Endothelial cell of umbilical vein (primary cell): ENCODE data around the gene ARHGEF11. TPM values are rescaled to one million over a fixed set of nuclear protein-coding genes. Genes with fewer than 3 reads are reported as not detected.

Source experiments
- BruUV-seq: library from RNA; stranded (reverse); fragments of 400-500 nt; replicated peaks from 2 replicates; lab custom pipeline; 2021; lab: Mats Ljungman, UMichigan
- CTCF ChIA-PET: fragments of 300-600, 350-600 bp; sonication (Branson Sonifier 250); formaldehyde crosslinking; loops from one replicate; lab custom pipeline; 2021; ENCODE audit warnings: antibody characterized with exemption, inconsistent platforms; lab: Charles Lee
- POLR2A ChIA-PET: fragments of 300-600, 350-600 bp; sonication (Branson Sonifier 250); formaldehyde crosslinking; loops from one replicate; lab custom pipeline; 2021; ENCODE audit warnings: antibody characterized with exemption, inconsistent platforms; lab: Charles Lee
- DNase-seq: peaks from one replicate; pipeline ENCODE4 v3.0.0-alpha.2; 2011; ENCODE audit warnings: low read depth, low spot score
- FAIRE-seq: peaks from 2 replicates; lab custom pipeline; 2011; peaks lifted over from hg19 to GRCh38; lab: Jason Lieb, UNC
- H2AFZ ChIP-seq: 2 replicates; pipeline ENCODE4 v1.6.0; 2012; ENCODE audit warnings: low read depth, low read length, control low read depth, inconsistent platforms
- H3K27ac ChIP-seq: 2 replicates; pipeline ENCODE4 v1.5.1; 2011; ENCODE audit warnings: low read depth, mild to moderate bottlenecking, control low read depth, low read length, moderate library complexity; ENCODE audit not compliant: insufficient read depth
- H3K27me3 ChIP-seq, 2 experiments: 2 replicates each; pipeline versions ENCODE4 v1.6.0 to v1.6.1; 2011; ENCODE audit warnings: low read length in 2 of 2, mixed read lengths in 1 of 2; ENCODE audit not compliant: control insufficient read depth in 2 of 2, insufficient read depth in 2 of 2
- H3K36me3 ChIP-seq, 2 experiments: 2 replicates in 1 of 2; 3 replicates in 1 of 2; pipeline ENCODE4 v1.5.1; 2011; ENCODE audit warnings: low read length in 2 of 2, mild to moderate bottlenecking in 1 of 2, moderate library complexity in 1 of 2; ENCODE audit not compliant: control insufficient read depth in 2 of 2, insufficient read depth in 2 of 2; ENCODE audit errors: extremely low read depth in 1 of 2
- H3K4me1 ChIP-seq: 3 replicates; pipeline ENCODE4 v1.5.1; 2011; ENCODE audit warnings: mild to moderate bottlenecking, low read length; ENCODE audit not compliant: control insufficient read depth, insufficient read depth; ENCODE audit errors: extremely low read depth
- H3K4me2 ChIP-seq: 2 replicates; pipeline ENCODE4 v1.6.1; 2011; ENCODE audit warnings: low read length, control low read depth, mixed read lengths; ENCODE audit not compliant: insufficient read depth
- H3K4me3 ChIP-seq, 3 experiments: fragments of 200-600 bp in 1 of 3; sonication (generic), shearing (Covaris generic) in 1 of 3; replicated peaks in 1 of 3; 2 replicates each; pipeline ENCODE4 v1.5.1; 2011 to 2016; ENCODE audit warnings: control low read depth in 3 of 3, low read length in 3 of 3, mild to moderate bottlenecking in 2 of 3, inconsistent platforms in 1 of 3, low read depth in 1 of 3, moderate library complexity in 1 of 3; ENCODE audit not compliant: insufficient read depth in 1 of 3
- H3K79me2 ChIP-seq: 2 replicates; pipeline ENCODE4 v1.6.0; 2012; ENCODE audit warnings: low read length, inconsistent platforms; ENCODE audit not compliant: control insufficient read depth, insufficient read depth
- H3K9ac ChIP-seq: replicated peaks from 2 replicates; pipeline ENCODE3; 2011; ENCODE audit warnings: low read length, control low read depth; ENCODE audit not compliant: insufficient read depth; ENCODE audit errors: extremely low read depth
- H3K9me1 ChIP-seq: replicated peaks from 3 replicates; pipeline ENCODE4 v1.6.0; 2011; ENCODE audit warnings: mild to moderate bottlenecking, low read length; ENCODE audit not compliant: control insufficient read depth, insufficient read depth; ENCODE audit errors: extremely low read depth
- H3K9me3 ChIP-seq: replicated peaks from 2 replicates; pipeline ENCODE4 v1.5.1; 2012; ENCODE audit warnings: low read length, inconsistent platforms; ENCODE audit not compliant: control insufficient read depth, insufficient read depth
- H4K20me1 ChIP-seq: replicated peaks from 2 replicates; pipeline ENCODE3; 2011; ENCODE audit warnings: mild to moderate bottlenecking, low read length; ENCODE audit not compliant: control insufficient read depth, insufficient read depth; ENCODE audit errors: extremely low read depth
- CTCF ChIP-seq, 2 donors: IDR thresholded peaks; 1 replicate in 1 of 2; 2 replicates in 1 of 2; pipeline ENCODE4 v1.5.1; 2011; ENCODE audit warnings: low read length in 2 of 2, mild to moderate bottlenecking in 2 of 2, moderate library complexity in 2 of 2, control low read depth in 1 of 2, inconsistent platforms in 1 of 2, low read depth in 1 of 2; ENCODE audit not compliant: insufficient read depth in 1 of 2; ENCODE audit errors: extremely low read depth in 1 of 2
- EZH2 ChIP-seq: IDR thresholded peaks from 2 replicates; pipeline ENCODE4 v1.6.1; 2012; ENCODE audit warnings: borderline replicate concordance, low read depth, mild to moderate bottlenecking, moderate library complexity, low read length, inconsistent platforms; ENCODE audit not compliant: severe bottlenecking
- FOS ChIP-seq: IDR thresholded peaks from 2 replicates; pipeline ENCODE4 v1.6.1; 2011; ENCODE audit warnings: mild to moderate bottlenecking, low read length, moderate library complexity, borderline replicate concordance; ENCODE audit not compliant: insufficient read depth
- GATA2 ChIP-seq: IDR thresholded peaks from 2 replicates; pipeline ENCODE4 v1.7.0; 2011; ENCODE audit warnings: low read depth, mild to moderate bottlenecking, moderate library complexity, mixed read lengths, low read length; ENCODE audit not compliant: insufficient read length, insufficient read depth
- JUN ChIP-seq: IDR thresholded peaks from 2 replicates; pipeline ENCODE4 v1.6.1; 2011; ENCODE audit warnings: borderline replicate concordance, low read depth; ENCODE audit not compliant: insufficient read length, insufficient read depth
- MYC ChIP-seq: IDR thresholded peaks from one replicate; pipeline ENCODE4 v1.6.1; 2011; ENCODE audit warnings: mild to moderate bottlenecking, low read depth, low read length
- POLR2A ChIP-seq: IDR thresholded peaks from 2 replicates; pipeline ENCODE4 v1.6.1; 2012; ENCODE audit warnings: low read depth, mild to moderate bottlenecking, control low read depth, low read length
- POLR2AphosphoS5 ChIP-seq: IDR thresholded peaks from 2 replicates; pipeline ENCODE4 v1.6.1; 2012; ENCODE audit warnings: low read depth, mild to moderate bottlenecking, control low read depth, low read length, moderate library complexity; ENCODE audit not compliant: insufficient read depth
- dilution Hi-C: fragments of 300-500 bp; cut with MboI; formaldehyde crosslinking; loops from one replicate; pipeline ENCODE4 v1.15.0; 2019; ENCODE audit warnings: low sequenced_read_pairs; ENCODE audit not compliant: extremely low pct_ligation_motif_present
- intact Hi-C: fragments of 100-400 bp; cut with micrococcal nuclease; formaldehyde crosslinking; loops from one replicate; pipeline ENCODE4 v1.10.0; 2022
- polyA plus RNA-seq, 4 experiments: library from polyadenylated mRNA; depleted of rRNA in 3 of 4; stranded (reverse) in 3 of 4; unstranded in 1 of 4; fragments of >200 nt; gene quantifications; 2 replicates each; pipeline versions ENCODE4 v1.2.1 to v1.2.3, GENCODE V29; 2011 to 2012; ENCODE audit warnings: missing spikeins in 1 of 4
- total RNA-seq: library from RNA; stranded (reverse); gene quantifications from 2 replicates; pipeline ENCODE4 v1.2.3, GENCODE V29; 2021
- TF ChIP-seq, protein P1 (sequence below): IDR thresholded peaks from 2 replicates; pipeline ENCODE4 v1.6.1; 2011; ENCODE audit not compliant: insufficient read depth, insufficient read length

The ARHGEF11 gene
- total and polyA plus RNA-seq, 2 donors (not counting 3 experiments of a cell fraction or from before 2014, with no cell fraction given) = 18.2 to 28.0 TPM

- dilution Hi-C loops = no loop called here
- Histone ChIP-seq H3K36me3 (peaks cover 8 to 30% of the 10 kb centered on the region in 2 experiments), H4K20me1 (no peaks in the 10 kb centered on the region)
Measured at GRCh38 chr1:156957634-156958033, 87.9 kb downstream of the ARHGEF11 start.

GRCh38 chr1:156956333-156956732 lies 89.2 kb downstream of the ARHGEF11 start:
- BruUV-seq = no TSS peak
- Histone ChIP-seq H3K9ac (no peak overlapping the region), H3K27ac (no peak overlapping the region), H3K9me3 (no peaks in the 10 kb centered on the region), H3K4me2 (no peak overlapping the region), H3K4me1 (peaks cover 6% of the 10 kb centered on the region), H3K4me3 (no peak overlapping the region), H3K27me3 (no peaks in the 10 kb centered on the region), H3K36me3 (peaks cover 8 to 28% of the 10 kb centered on the region in 2 experiments), H2AFZ (no peak overlapping the region), H3K79me2 (no peaks in the 10 kb centered on the region), H3K9me1 (no peaks in the 10 kb centered on the region), H4K20me1 (no peaks in the 10 kb centered on the region)
- POLR2A ChIA-PET = no interaction called here
- CTCF ChIA-PET = interaction anchor here (2.0 kb wide), 1 partner anchor 118 kb away, joined by 8 read pairs; no protein-coding TSS in a partner anchor
- FAIRE-seq = no peak
- intact Hi-C loops = no loop called here
- dilution Hi-C loops = no loop called here
- TF ChIP-seq FOS (no peak), JUN (no peak), MYC (no peak), POLR2A (no peak), CTCF (IDR thresholded peaks at IDR 0.05; ENCODE audit: extremely low read depth in 1 of 2, insufficient read depth in 1 of 2, low read depth in 1 of 2, low read length in 2 of 2) (no peak), GATA2 (no peak), EZH2 (no peak), POLR2AphosphoS5 (no peak)
- TF ChIP-seq, protein P1, sequence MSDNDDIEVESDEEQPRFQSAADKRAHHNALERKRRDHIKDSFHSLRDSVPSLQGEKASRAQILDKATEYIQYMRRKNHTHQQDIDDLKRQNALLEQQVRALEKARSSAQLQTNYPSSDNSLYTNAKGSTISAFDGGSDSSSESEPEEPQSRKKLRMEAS = no peak
- DNase-seq = no peak

More at GRCh38 chr1:156957634-156958033, 87.9 kb downstream of the ARHGEF11 start:
- POLR2A ChIA-PET = no interaction called here
- BruUV-seq = no TSS peak
- Histone ChIP-seq H3K4me2 (no peak overlapping the region), H2AFZ (no peak overlapping the region), H3K4me3 (no peak overlapping the region), H3K79me2 (no peaks in the 10 kb centered on the region), H3K4me1 (peaks cover 6% of the 10 kb centered on the region), H3K27ac (no peak overlapping the region), H3K9me3 (no peaks in the 10 kb centered on the region), H3K27me3 (no peaks in the 10 kb centered on the region), H3K9ac (no peak overlapping the region), H3K9me1 (no peaks in the 10 kb centered on the region)
- CTCF ChIA-PET = interaction anchor here (1.2 to 2.4 kb wide), 2 partner anchors 30 to 117 kb away, joined by 5 to 22 read pairs; no protein-coding TSS in a partner anchor
- DNase-seq (no peak), FAIRE-seq (no peak)
- intact Hi-C loops = no loop called here
- TF ChIP-seq MYC = no peak
- TF ChIP-seq, protein P1 = no peak
- TF ChIP-seq POLR2A = no peak
- no peak for TF ChIP-seq GATA2
